GM21528 (cell line): ENCODE results near the gene SH2B3.

ENCODE experiments used
- ATAC-seq: cut with Tn5 transposase; IDR thresholded peaks from one replicate; pipeline ENCODE4 v1.9.1; 2021; ENCODE audit warnings: mild to moderate bottlenecking, moderate library complexity; ENCODE audit not compliant: unreplicated experiment, low FRiP score

SH2B3 gene

DNA sequence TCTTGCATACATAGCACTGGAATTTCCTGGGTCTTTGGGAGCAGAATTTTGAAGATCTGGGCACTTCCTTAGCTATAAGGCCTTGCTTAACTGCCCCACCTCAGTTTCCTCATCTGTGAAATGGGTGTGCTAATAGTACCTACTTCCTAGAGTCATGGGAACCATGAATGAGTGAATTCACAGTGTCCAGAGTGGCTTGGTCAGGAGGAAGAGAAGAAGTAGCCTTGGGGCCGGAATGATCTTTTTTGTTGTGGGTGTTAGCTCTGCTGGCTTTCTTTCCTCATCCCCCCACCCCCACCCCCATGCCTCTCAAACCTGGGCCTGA lies 2.4 kb downstream of the SH2B3 start:
- ATAC-seq = no peak

DNA sequence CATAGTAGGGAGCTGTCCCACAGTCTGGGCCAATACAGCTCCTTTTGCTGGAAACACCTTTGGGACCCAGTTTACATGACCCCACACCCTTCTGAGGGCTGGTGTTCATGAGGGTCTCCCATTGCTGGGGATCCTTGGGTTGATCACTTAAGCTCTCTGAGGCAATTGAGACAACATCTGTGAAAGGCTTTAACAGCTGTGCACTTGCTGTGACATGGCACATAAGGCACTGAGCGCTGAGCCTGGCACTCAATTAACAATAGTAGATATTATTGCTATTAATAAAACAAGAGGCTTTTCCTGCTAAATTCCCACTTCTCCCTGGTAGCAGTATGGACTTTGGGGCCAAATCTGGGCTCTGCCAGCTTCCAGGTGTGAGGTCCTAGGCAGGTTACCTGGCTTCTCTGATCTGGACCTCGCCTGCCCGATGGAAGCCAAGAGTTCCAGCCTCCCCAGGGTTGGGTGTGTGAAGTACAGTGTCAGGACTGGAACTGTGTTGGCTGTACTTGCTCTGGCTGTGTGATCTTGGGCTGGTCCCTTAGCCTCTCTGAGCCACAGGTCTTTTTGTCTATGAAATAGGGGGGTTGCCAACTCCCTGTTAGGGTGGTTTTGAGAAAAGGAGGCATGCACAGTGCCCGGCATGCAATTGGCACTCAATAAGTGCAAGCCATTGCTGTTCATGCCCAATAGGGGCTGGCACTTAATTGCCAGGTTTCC lies 3.1 kb downstream of the SH2B3 start:
- ATAC-seq = no peak

- no peak for ATAC-seq
These were observed 3.7 kb downstream of the SH2B3 start for GRCh38 chr12:111409403-111409779.

- no peak for ATAC-seq
These were observed 4.2 kb downstream of the SH2B3 start for GRCh38 chr12:111409780-111410430.

- no peak for ATAC-seq
These were observed 4.9 kb downstream of the SH2B3 start for GRCh38 chr12:111410431-111411184.

- ATAC-seq = no peak
These were observed 5.6 kb downstream of the SH2B3 start for GRCh38 chr12:111411185-111411764.

DNA sequence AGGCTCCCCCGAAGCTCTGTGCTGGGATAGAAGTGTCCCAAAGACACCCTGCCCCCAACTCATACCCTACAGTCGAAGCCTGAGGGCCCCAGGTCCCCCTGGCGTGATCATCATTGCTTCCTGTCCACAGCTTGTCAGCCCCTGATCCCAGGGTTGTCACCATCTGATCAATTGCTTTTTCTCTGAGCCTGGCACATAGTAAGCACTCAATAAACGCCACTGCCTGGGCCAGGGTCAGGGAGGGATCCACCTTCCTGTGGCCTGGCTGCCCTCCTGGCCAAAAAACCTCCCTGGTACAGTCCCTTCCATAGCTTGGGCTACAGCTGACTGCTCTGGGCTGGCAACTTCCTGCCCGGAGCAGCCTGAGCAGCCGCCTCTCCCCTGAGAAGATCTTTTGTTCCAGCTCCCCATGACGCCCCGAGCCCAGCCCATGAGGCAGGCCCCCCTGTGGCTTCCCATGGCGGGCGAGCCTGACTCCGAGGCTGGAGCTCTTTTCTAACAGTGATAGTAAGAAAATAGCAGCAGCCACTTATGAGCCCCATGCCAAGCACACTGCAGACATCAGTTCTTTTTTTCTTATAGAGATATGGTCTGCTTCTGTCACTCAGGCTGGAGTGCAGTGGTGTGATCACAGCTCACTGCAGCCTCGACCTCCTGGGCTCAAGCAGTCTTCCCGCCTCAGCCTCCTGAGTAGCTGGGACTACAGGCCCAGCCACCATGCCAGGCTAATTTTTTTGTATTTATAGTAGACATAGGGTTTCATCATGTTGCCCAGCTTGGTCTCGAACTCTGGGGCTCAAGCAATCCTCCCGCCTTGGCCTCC lies 6.5 kb downstream of the SH2B3 start:
- ATAC-seq = no peak

DNA sequence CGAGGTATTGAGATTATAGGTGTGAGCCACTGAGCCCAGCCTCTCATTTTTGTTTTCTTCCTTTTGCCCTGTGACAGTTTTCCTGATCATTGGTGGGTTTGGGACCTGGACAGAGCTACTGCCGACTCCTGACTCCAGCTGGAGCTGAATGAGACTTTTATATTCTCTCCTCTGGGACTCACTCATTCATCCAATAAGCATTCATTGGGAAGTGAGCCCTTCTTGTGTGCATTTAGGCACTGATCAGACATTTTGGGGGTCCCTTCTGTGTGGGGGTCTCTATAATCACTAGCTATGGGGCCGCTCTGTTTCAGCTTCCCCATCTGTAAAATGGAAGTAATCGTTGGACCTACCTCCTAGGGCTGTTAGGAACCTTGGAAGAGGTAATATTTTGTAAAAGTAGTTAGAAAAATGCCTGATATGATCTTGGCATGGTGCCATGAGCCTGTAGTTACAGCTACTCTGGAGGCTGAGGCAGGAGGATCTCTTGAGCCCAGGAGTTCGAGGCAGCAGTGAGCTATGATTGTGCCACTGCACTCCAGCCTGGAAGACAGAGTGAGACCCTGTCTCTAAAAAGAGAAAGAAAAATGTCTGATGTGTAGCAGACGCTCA lies 7.2 kb downstream of the SH2B3 start:
- no peak for ATAC-seq

- no peak for ATAC-seq
These were observed 7.8 kb downstream of the SH2B3 start for GRCh38 chr12:111413442-111414086.

GRCh38 chr12:111414711-111415252 lies 9.1 kb downstream of the SH2B3 start:
- no peak for ATAC-seq

DNA sequence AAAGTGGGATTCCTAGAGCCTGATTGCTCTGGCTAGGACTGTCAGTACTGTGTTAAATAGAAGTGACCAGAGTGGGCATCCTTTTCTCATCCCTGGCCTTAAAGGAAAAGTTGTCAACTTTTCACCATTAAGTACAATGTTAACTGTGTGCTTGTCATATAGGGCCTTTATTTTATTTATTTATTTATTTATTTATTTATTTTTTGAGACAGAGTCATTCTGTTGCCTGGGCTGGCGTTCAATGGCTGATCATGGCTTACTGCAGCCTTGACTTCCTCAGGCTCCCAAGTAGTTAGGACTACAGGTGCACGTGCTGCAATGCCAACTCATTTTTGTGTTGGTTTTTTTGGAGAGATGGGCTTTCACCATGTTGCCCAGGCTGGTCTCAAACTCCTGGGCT lies 11.6 kb downstream of the SH2B3 start:
- ATAC-seq = no peak

DNA sequence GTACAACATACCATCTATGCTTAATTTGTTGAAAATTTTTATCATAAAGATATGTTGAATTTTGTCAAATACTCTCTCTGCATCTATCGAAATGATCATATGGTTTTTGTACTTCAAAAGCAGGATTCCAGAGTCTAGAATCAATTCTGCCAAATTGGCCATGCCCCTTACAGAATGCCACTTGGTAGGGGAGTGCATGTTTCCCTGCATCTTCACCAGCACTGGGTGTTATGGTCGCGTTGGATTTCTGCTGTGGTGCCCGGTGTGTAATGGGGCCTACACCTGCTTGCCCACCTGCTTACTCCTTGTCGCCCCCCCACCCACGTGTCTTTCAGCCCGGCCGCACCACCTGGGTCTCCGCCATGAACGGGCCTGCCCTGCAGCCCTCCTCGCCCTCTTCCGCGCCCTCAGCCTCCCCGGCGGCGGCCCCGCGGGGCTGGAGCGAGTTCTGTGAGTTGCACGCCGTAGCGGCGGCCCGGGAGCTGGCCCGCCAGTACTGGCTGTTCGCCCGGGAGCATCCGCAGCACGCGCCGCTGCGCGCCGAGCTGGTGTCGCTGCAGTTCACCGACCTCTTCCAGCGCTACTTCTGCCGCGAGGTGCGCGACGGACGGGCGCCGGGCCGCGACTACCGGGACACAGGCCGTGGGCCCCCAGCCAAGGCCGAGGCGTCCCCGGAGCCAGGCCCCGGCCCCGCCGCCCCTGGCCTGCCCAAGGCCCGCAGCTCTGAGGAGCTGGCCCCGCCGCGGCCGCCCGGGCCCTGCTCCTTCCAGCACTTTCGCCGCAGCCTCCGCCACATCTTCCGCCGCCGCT lies 12.3 kb downstream of the SH2B3 start:
- ATAC-seq = no peak

DNA sequence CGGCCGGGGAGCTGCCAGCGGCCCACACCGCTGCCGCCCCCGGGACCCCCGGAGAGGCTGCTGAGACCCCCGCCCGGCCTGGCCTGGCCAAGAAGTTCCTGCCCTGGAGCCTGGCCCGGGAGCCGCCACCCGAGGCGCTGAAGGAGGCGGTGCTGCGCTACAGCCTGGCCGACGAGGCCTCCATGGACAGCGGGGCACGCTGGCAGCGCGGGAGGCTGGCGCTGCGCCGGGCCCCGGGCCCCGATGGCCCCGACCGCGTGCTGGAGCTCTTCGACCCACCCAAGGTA lies 12.8 kb downstream of the SH2B3 start:
- no peak for ATAC-seq

- no peak for ATAC-seq
These were observed 14.1 kb downstream of the SH2B3 start for GRCh38 chr12:111419784-111420183.

DNA sequence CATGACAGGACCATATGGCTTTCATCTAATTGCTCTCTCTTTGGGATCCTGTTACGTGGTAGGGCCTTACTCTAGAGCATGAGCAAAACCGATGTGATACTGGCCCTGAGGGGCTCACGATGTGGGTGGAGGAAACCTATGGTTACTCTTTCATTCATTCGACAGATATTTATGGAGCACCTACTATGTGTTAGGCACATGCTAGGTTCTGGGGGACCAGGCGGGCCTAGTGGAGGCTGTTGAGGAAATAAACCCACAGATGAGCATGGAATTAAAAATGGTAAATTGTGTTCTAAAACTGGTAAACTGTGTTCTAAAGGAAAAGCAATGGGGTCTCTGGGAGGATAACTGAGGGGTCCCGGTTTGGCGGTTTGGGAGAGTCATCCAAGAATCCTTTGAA lies 14.8 kb downstream of the SH2B3 start:
- no peak for ATAC-seq

DNA sequence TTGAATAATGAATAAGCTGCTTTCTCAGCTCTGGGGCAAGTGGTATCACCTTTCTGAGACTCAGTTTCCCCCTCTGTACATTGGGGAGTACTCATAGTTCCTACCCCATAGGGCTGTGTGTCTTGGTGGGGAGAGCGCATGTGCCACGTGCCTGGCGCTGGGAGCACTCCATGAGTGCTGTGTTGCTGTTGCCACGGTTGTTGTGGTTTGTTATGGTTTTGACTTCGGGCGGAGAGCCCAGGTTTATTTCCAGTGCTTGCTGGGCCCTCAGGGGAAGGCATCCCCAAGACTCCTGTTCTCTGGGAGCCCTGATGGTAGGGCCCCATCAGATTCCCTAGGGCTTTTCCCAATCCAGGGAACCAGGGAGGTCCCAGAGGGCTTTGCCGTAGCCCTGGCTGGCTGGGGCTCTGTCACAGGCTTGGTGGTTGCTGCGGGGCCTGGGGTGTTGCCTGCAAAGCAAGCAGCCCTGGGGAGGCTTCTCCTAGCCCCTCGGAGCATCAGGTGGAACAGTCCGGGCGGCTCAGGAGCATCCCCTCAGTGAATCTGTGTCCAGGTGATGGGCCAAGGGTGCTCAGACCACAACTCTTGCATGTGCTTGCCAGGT lies 18.6 kb downstream of the SH2B3 start:
- no peak for ATAC-seq

DNA sequence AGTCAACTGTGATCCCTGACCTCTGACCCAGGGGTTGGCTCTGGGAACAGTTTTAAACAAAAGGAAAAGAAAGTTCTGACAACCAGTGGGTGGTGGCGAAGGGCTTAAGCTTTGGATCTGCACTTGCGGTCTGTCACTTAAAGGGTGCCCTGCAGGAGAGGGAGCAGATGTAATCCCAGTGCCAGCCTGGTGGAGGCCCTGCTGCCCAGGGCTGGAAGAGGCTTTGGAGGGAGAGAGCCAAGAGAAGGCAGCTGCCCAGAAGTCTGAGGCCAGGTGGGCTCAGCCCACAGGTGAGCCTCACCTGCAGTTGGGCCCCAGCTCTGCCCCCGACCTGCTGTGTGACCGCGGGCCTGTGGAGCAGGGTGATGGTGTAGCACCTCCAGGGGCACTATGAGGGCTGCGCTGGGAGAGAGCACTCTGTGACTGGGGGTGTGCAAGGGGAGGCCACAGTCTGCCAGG lies 19.1 kb downstream of the SH2B3 start:
- ATAC-seq = no peak

DNA sequence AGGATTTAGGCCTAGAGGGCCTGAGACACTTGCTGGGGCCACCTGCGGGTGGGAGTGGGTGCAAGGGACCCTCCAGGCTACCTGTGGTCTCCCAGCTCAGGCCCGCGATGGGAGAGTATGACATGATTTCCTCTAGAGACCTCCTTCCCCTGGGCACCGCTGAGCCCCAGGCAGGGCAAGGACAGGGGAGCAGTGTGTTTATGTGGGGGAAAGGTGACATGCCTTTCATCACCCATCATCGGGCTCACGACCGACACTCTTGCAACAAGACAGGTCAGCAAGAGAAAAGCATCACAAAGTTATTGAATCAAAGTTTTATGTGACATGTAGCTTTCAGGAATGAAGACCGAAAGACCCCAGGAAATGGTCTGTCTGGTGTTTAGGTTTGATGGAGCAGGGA lies 19.9 kb downstream of the SH2B3 start:
- no peak for ATAC-seq
